HEK293T (cell line): ENCODE measurements around the gene LPO.
A peak's percentile ranks its signal among the peaks of the same experiment; 100 is the strongest.

Experiments
- CTCF ChIA-PET: fragments of 350-600 bp; formaldehyde crosslinking; extraction: SDS; loops from one replicate; lab custom pipeline; 2021; ENCODE audit warnings: antibody characterized with exemption, inconsistent platforms; lab: Yijun Ruan, JAX
- POLR2A ChIA-PET: fragments of 350-600 bp; formaldehyde crosslinking; extraction: SDS; loops from one replicate; lab custom pipeline; 2020; ENCODE audit warnings: antibody characterized with exemption, inconsistent platforms; lab: Yijun Ruan, JAX
- DNase-seq: peaks from one replicate; pipeline ENCODE4 v3.0.0; 2012; ENCODE audit warnings: mixed read lengths; ENCODE audit errors: extremely low spot score
- ARNT ChIP-seq: fragments of 450-650 bp; IDR thresholded peaks from 2 replicates; pipeline ENCODE4 v1.6.1; 2017; ENCODE audit warnings: mild to moderate bottlenecking
- BHLHE40 ChIP-seq: fragments of 450-650 bp; IDR thresholded peaks from 2 replicates; pipeline ENCODE4 v1.6.1; 2016; ENCODE audit warnings: mild to moderate bottlenecking, moderate library complexity, borderline replicate concordance
- CTBP1 ChIP-seq: fragments of 450-650 bp; IDR thresholded peaks from 2 replicates; pipeline ENCODE4 v1.6.1; 2016; ENCODE audit warnings: borderline replicate concordance
- ELF4 ChIP-seq: fragments of 450-650 bp; IDR thresholded peaks from 2 replicates; pipeline ENCODE4 v1.6.1; 2017; ENCODE audit warnings: antibody characterized with exemption
- FOXA1 ChIP-seq: fragments of 450-650 bp; IDR thresholded peaks from 2 replicates; pipeline ENCODE4 v1.6.1; 2016; ENCODE audit warnings: mild to moderate bottlenecking
- FOXK2 ChIP-seq: fragments of 450-650 bp; IDR thresholded peaks from 2 replicates; pipeline ENCODE4 v1.6.1; 2016; ENCODE audit warnings: mild to moderate bottlenecking
- FOXM1 ChIP-seq: fragments of 450-650 bp; IDR thresholded peaks from 2 replicates; pipeline ENCODE4 v1.6.1; 2017; ENCODE audit warnings: mild to moderate bottlenecking, borderline replicate concordance
- HDGF ChIP-seq: fragments of 450-650 bp; IDR thresholded peaks from 2 replicates; pipeline ENCODE4 v1.6.1; 2017; ENCODE audit warnings: antibody characterized with exemption, borderline replicate concordance
- L3MBTL2 ChIP-seq: fragments of 450-650 bp; conservative IDR thresholded peaks from 2 replicates; pipeline ENCODE4 v1.6.1; 2016; ENCODE audit warnings: mild to moderate bottlenecking
- LEF1 ChIP-seq: fragments of 450-650 bp; IDR thresholded peaks from 2 replicates; pipeline ENCODE4 v1.6.1; 2017; ENCODE audit warnings: mild to moderate bottlenecking, borderline replicate concordance
- NFRKB ChIP-seq: fragments of 450-650 bp; IDR thresholded peaks from 2 replicates; pipeline ENCODE4 v1.6.1; 2016; ENCODE audit warnings: mild to moderate bottlenecking, moderate library complexity
- PKNOX1 ChIP-seq: fragments of 450-650 bp; IDR thresholded peaks from 2 replicates; pipeline ENCODE4 v1.6.1; 2016
- SP1 ChIP-seq: fragments of 450-650 bp; IDR thresholded peaks from 2 replicates; pipeline ENCODE4 v1.6.1; 2017
- SUZ12 ChIP-seq: fragments of 450-650 bp; IDR thresholded peaks from 2 replicates; pipeline ENCODE4 v1.6.1; 2016; ENCODE audit warnings: mild to moderate bottlenecking
- TARDBP ChIP-seq: fragments of 450-650 bp; IDR thresholded peaks from 2 replicates; pipeline ENCODE4 v1.6.1; 2016
- ZNF384 ChIP-seq: fragments of 450-650 bp; IDR thresholded peaks from 2 replicates; pipeline ENCODE4 v1.6.1; 2016

Gene LPO

GRCh38 chr17:58316260-58316960 lies 78.0 kb downstream of the LPO start:
- TF ChIP-seq FOXA1 (no peak), FOXM1 (no peak), BHLHE40 (no peak), SP1 (no peak), SUZ12 (no peak), PKNOX1 (no peak), NFRKB (no peak), HDGF (no peak), TARDBP (no peak), ZNF384 (no peak), L3MBTL2 (no peak), FOXK2 (no peak), LEF1 (no peak), ARNT (no peak), CTBP1 (no peak), ELF4 (no peak)
- no peak for DNase-seq
- ChIA-PET CTCF (interaction anchor here (1.1 to 1.7 kb wide), 9 partner anchors 10 to 121 kb away, joined by 3 to 17 read pairs (median 8); partner anchors contain the start of gene RNF43), POLR2A (interaction anchor here (1.2 to 1.8 kb wide), 3 partner anchors 28 to 99 kb away, joined by 3 to 27 read pairs (median 6); partner anchors contain the start of gene SUPT4H1)

- ChIA-PET CTCF (interaction anchor here (0.7 to 1.7 kb wide), 29 partner anchors 8 to 188 kb away, joined by 3 to 17 read pairs (median 4); partner anchors contain the start of genes RNF43 and SUPT4H1), POLR2A (interaction anchor here (1.0 to 1.8 kb wide), 5 partner anchors 27 to 201 kb away, joined by 3 to 27 read pairs (median 6); partner anchors contain the start of genes RNF43 and SUPT4H1)
- no peak for TF ChIP-seq FOXM1
- no peak for TF ChIP-seq NFRKB
- no peak for TF ChIP-seq L3MBTL2
- peak; percentile 81 for DNase-seq
Measured at GRCh38 chr17:58317421-58318064, 79.2 kb downstream of the LPO start.

- ChIA-PET POLR2A (interaction anchor here (0.8 to 1.8 kb wide), 7 partner anchors 26 to 201 kb away, joined by 3 to 27 read pairs (median 4); partner anchors contain the start of genes RNF43 and SUPT4H1), CTCF (interaction anchor here (0.7 to 1.7 kb wide), 26 partner anchors 8 to 188 kb away, joined by 3 to 17 read pairs (median 4); partner anchors contain the start of genes RNF43 and SUPT4H1)
- no peak for DNase-seq
- TF ChIP-seq ELF4 (no peak), FOXM1 (no peak), ARNT (no peak), CTBP1 (no peak), ZNF384 (no peak), FOXK2 (no peak), SP1 (no peak), L3MBTL2 (no peak), NFRKB (no peak), PKNOX1 (no peak), TARDBP (no peak), LEF1 (no peak), HDGF (no peak)
Measured at GRCh38 chr17:58318065-58318481, 79.7 kb downstream of the LPO start.
